ENCODE results near the gene SLC2A6. TPM values are rescaled to one million over a fixed set of nuclear protein-coding genes. Genes with fewer than 3 reads are reported as not detected.

SLC2A6 gene
- polyA plus RNA-seq, 6 donors from 2014 or later: 25.6 to 49.3 (median 31.0) TPM

DNA sequence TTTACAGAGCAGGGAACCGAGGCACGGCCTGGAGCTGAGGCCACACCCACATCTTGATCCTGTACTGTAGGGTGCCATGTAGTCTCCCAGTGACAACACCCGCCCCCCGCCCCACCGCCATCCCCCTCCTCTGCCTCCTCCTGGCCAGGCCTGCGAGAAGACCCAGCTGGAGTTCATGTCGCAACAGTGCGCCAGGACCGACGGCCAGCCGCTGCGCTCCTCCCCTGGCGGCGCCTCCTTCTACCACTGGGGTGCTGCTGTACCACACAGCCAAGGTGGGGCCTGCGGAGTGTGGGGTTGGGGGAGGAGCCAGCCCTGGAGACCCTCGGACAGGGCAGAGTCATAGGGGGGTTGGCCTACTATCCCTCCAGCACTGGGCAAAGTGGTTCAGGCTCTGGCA lies 42.2 kb downstream of the SLC2A6 start:
- DNase-seq: no peak
- peak overlapping the region in 1 of 8 donors; percentile 22 for H3K4me3 Mint-ChIP-seq
- no peaks in the 10 kb centered on the region for H3K27me3 Mint-ChIP-seq
- H3K9me3 Mint-ChIP-seq: no peaks in the 10 kb centered on the region
- H3K27ac Mint-ChIP-seq: no peak overlapping the region
- no peak for ATAC-seq (ENCODE audit: low read depth in 2 of 2)
- H3K4me1 Mint-ChIP-seq: peaks cover 25 to 32% (median 25%) of the 10 kb centered on the region in 3 donors
- no peaks in the 10 kb centered on the region for H3K36me3 Mint-ChIP-seq

DNA sequence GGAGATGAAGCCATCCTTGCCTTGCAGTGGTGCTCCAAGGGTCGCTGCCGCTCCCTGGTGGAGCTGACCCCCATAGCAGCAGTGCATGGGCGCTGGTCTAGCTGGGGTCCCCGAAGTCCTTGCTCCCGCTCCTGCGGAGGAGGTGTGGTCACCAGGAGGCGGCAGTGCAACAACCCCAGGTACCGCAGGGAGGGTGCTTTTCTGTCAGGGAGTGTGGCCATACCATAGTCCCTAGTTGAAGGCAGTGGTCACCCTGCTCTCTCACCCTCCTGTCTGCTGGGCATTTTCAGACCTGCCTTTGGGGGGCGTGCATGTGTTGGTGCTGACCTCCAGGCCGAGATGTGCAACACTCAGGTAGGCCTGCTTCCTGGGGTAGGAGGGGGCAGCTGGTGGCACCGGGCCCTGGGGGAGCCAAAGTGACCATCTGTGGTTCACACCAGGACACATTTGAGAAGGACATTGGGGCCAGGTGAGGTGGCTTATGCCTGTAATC lies 45.5 kb downstream of the SLC2A6 start:
- H3K36me3 Mint-ChIP-seq: no peaks in the 10 kb centered on the region
- DNase-seq (no peak), ATAC-seq (ENCODE audit: low read depth in 2 of 2) (no peak)
- peaks cover 9 to 13% (median 10%) of the 10 kb centered on the region in 3 donors for H3K4me1 Mint-ChIP-seq
- H3K9me3 Mint-ChIP-seq: no peaks in the 10 kb centered on the region
- H3K27me3 Mint-ChIP-seq: no peaks in the 10 kb centered on the region
- no peak overlapping the region for H3K27ac Mint-ChIP-seq
- H3K4me3 Mint-ChIP-seq: peak overlapping the region in 1 of 8 donors; percentile 15

DNA sequence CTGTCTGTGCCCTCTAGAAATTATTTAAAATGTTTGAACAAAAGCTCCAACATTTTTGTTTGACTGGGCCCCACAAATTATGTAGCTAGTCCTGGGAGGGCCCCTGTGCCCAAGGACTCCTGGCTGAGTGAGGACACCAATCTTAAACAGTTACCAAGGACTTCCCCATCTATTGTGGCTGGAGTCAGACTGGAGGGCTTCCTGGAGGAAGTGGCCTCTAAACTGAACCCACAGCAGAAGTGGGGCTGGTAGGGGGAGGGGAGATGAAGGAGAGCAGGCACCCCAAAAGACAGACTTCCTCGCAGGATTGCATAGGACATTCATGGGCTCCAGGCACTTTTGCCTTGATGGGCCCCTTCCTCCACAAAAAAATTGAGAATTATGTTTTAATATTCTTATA lies 48.7 kb downstream of the SLC2A6 start:
- DNase-seq (no peak), ATAC-seq (ENCODE audit: low read depth in 2 of 2) (peak; percentile 29 to 32)
- peaks cover 0 to 30% (median 8%) of the 10 kb centered on the region in 3 donors for H3K27me3 Mint-ChIP-seq
- no peaks in the 10 kb centered on the region for H3K9me3 Mint-ChIP-seq
- no peaks in the 10 kb centered on the region for H3K36me3 Mint-ChIP-seq
- peaks cover 5 to 17% (median 9%) of the 10 kb centered on the region in 3 donors for H3K4me1 Mint-ChIP-seq
- H3K4me3 Mint-ChIP-seq: peak overlapping the region in 6 of 8 donors; percentile 29 to 87 (median 62)
- H3K27ac Mint-ChIP-seq: peak overlapping the region in 1 of 6 donors; percentile 84

DNA sequence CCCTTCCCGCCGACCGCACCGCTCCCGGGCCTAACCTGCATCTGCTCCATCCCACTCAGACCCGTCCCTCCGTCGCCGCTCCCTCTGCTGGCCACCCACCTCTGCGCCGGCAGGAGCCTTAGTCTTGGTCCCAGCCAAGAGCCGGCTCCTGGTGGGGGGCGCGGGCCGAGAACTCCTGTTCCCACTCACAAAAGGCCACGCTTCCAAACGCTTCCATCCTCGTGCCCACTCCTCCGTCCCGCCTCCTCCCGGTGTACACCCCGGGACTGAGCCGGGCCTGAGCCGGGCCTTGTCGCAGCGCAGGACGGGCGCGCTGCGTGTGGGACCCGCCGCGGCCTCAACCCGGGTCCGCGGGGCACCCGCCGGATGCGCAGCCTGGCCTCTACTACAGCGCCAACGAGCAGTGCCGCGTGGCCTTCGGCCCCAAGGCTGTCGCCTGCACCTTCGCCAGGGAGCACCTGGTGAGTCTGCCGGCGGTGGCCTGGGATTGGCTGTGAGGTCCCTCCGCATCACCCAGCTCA lies 49.2 kb downstream of the SLC2A6 start:
- no peak for DNase-seq
- ATAC-seq (ENCODE audit: low read depth in 2 of 2): peak; percentile 70 to 77
- peak overlapping the region; percentile 32 to 87 (median 71) for H3K4me3 Mint-ChIP-seq
- peaks cover 5 to 17% (median 9%) of the 10 kb centered on the region in 3 donors for H3K4me1 Mint-ChIP-seq
- no peaks in the 10 kb centered on the region for H3K36me3 Mint-ChIP-seq
- peak overlapping the region in 1 of 6 donors; percentile 38 for H3K27ac Mint-ChIP-seq
- no peaks in the 10 kb centered on the region for H3K9me3 Mint-ChIP-seq
- H3K27me3 Mint-ChIP-seq: peaks cover 0 to 36% (median 12%) of the 10 kb centered on the region in 3 donors

DNA sequence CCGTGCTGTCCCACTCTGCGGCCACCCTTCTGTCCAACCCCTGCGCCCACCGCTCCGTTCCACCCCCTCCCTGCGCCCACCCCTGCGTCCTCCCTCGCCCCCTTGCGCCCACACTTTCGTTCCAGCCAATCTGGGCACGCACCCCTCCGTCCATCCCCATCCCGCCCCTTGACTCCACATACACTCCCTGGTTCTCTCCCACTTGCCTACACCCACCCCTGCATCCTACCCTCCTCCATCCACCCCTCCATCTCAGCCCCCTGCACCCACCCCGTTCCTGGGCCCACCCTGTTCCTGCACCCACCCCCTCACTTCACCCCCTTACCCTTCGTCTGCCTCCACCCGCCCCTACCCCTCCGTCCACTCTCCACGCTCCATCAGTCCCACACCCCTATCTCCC lies 49.7 kb downstream of the SLC2A6 start:
- ATAC-seq (ENCODE audit: low read depth in 2 of 2) (no peak), DNase-seq (no peak)
- Mint-ChIP-seq H3K4me1 (peaks cover 5 to 17% (median 9%) of the 10 kb centered on the region in 3 donors), H3K9me3 (no peaks in the 10 kb centered on the region), H3K36me3 (no peaks in the 10 kb centered on the region), H3K27me3 (peaks cover 0 to 40% (median 17%) of the 10 kb centered on the region in 3 donors), H3K4me3 (peak overlapping the region in 7 of 8 donors; percentile 32 to 87 (median 76)), H3K27ac (no peak overlapping the region)

DNA sequence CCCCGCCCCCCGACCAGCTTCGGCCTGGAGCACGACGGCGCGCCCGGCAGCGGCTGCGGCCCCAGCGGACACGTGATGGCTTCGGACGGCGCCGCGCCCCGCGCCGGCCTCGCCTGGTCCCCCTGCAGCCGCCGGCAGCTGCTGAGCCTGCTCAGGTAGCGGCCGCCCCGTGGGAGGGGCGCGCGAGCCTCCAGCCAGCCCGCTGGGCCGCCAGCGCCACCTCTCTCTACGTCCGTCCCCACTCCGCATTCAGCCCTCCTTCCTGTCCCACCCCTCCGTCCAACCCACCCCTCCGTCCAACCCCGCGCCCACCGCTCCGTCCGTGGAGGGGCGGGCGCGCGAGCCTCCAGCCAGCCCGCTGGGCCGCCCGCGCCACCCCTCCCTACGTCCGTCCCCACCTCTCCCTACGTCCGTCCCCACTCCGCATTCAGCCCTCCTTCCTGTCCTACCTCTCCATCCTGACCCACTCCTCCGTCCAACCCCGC lies 50.2 kb downstream of the SLC2A6 start:
- ATAC-seq (ENCODE audit: low read depth in 2 of 2) (peak; percentile 40 to 53), DNase-seq (no peak)
- Mint-ChIP-seq H3K27ac (no peak overlapping the region), H3K36me3 (no peaks in the 10 kb centered on the region), H3K4me1 (peaks cover 5 to 17% (median 9%) of the 10 kb centered on the region in 3 donors), H3K9me3 (no peaks in the 10 kb centered on the region), H3K27me3 (peaks cover 0 to 42% (median 17%) of the 10 kb centered on the region in 3 donors), H3K4me3 (peak overlapping the region in 5 of 8 donors; percentile 42 to 87 (median 72))

DNA sequence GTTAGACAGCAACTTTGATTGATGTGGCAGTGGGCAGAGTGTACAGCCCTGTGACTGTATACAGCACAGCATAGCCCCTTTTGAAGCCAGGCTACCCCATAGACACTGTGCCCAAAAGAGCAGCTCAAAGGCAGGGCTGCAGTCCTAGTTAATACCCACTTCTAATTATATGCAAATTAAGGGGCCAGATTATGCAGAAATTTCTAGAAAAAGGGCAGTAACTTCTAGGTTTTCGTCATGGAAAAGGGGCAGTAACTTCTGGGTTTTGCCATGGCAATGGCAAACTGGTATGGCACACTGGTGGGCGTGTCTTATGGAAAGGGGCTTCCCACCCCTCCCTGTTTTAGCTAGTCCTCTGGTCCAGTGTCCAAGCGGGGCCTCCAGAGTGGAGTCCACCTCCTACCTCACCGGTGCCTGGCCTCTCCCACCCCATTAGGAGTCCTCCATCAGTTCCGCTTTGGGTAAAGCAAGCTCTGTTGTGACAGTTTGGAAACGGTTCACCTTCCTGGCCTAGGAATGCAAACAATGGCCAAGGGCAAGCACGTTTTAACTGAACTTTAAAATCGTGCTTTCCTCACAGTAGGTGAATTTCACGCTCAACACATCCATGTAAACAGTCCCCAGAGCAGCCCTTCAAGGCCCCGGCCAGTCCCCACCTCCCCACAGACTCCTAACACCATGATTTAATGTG lies 51.1 kb downstream of the SLC2A6 start:
- ATAC-seq (ENCODE audit: low read depth in 2 of 2) (no peak), DNase-seq (no peak)
- H3K9me3 Mint-ChIP-seq: no peaks in the 10 kb centered on the region

DNA sequence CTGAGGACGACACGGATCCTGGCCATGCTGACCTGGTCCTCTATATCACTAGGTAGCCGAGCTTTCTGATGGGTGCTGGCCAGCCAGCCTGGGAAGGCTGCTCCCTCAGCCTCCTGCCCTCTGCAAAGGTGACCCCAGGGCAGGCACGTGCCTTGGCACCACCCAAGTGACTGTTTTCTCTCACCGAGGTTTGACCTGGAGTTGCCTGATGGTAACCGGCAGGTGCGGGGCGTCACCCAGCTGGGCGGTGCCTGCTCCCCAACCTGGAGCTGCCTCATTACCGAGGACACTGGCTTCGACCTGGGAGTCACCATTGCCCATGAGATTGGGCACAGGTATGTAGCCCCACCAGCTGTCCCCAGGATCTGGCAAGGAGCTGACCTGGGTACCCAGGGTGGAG lies 52.9 kb downstream of the SLC2A6 start:
- no peak for ATAC-seq (ENCODE audit: low read depth in 2 of 2)

More for the DNA sequence above, 51.1 kb downstream of the SLC2A6 start:
- Mint-ChIP-seq H3K27ac (peak overlapping the region in 1 of 6 donors; percentile 33), H3K4me3 (peak overlapping the region; percentile 64 to 82 (median 76)), H3K4me1 (peaks cover 5 to 18% (median 7%) of the 10 kb centered on the region in 3 donors), H3K27me3 (peaks cover 0 to 42% (median 17%) of the 10 kb centered on the region in 3 donors), H3K36me3 (no peaks in the 10 kb centered on the region)

DNA sequence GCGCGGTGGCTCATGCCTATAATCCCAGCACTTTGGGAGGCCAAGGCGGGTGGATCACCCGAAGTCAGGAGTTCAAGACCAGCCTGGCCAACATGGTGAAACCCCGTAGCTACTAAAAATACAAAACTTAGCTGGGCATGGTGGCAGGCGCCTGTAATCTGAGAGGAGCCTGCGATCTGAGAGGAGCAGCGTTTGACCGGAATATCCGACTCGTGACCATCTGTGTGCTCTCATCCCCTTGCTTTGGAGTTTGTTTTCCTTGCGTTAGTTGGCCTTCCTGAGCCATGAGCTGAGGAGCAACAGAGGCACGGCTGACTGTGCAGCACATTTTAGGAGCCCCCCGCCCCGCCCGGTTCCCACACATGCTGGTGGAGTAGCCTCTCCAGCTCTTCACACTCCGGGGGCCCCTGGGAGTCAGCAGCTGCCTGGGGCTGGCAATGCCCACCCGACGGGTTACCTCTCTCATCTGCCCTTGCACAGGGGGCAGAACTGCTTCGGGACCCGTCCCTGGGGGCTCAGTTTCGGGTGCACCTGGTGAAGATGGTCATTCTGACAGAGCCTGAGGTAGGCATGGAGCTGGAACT lies 53.8 kb downstream of the SLC2A6 start:
- Mint-ChIP-seq H3K27me3 (peaks cover 0 to 42% (median 17%) of the 10 kb centered on the region in 3 donors), H3K36me3 (no peaks in the 10 kb centered on the region), H3K9me3 (no peaks in the 10 kb centered on the region), H3K27ac (no peak overlapping the region), H3K4me1 (peaks cover 16 to 32% (median 24%) of the 10 kb centered on the region in 3 donors), H3K4me3 (no peak overlapping the region)
- DNase-seq (no peak), ATAC-seq (ENCODE audit: low read depth in 2 of 2) (no peak)

More for the DNA sequence above, 52.9 kb downstream of the SLC2A6 start:
- Mint-ChIP-seq H3K27me3 (peaks cover 0 to 42% (median 17%) of the 10 kb centered on the region in 3 donors), H3K4me1 (peaks cover 10 to 26% (median 17%) of the 10 kb centered on the region in 3 donors), H3K4me3 (peak overlapping the region in 1 of 8 donors; percentile 15), H3K36me3 (no peaks in the 10 kb centered on the region), H3K27ac (no peak overlapping the region), H3K9me3 (no peaks in the 10 kb centered on the region)
- no peak for DNase-seq

DNA sequence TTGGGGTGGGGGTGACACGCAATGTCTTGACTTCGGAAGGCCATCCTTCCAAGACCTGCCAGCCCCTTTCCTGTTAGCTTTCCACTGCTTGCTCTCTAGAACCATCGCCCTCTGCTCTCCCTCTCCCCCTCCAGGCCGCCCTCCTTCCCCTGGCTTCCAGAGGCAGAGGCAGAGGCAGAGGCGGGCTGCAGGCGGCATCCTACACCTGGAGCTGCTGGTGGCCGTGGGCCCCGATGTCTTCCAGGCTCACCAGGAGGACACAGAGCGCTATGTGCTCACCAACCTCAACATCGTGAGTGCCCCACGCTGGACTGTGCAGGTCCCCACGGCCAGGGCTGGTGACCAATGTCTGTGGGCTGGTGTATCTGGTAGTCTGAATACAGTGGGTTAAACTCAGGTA lies 54.7 kb downstream of the SLC2A6 start:
- peaks cover 0 to 4% (median 3%) of the 10 kb centered on the region in 7 donors for H3K9me3 Mint-ChIP-seq
- no peaks in the 10 kb centered on the region for H3K36me3 Mint-ChIP-seq
- peaks cover 21 to 33% (median 22%) of the 10 kb centered on the region in 3 donors for H3K4me1 Mint-ChIP-seq
- H3K27me3 Mint-ChIP-seq: peaks cover 0 to 42% (median 17%) of the 10 kb centered on the region in 3 donors
- no peak for ATAC-seq (ENCODE audit: low read depth in 2 of 2)
- DNase-seq: no peak
- no peak overlapping the region for H3K27ac Mint-ChIP-seq
- no peak overlapping the region for H3K4me3 Mint-ChIP-seq

DNA sequence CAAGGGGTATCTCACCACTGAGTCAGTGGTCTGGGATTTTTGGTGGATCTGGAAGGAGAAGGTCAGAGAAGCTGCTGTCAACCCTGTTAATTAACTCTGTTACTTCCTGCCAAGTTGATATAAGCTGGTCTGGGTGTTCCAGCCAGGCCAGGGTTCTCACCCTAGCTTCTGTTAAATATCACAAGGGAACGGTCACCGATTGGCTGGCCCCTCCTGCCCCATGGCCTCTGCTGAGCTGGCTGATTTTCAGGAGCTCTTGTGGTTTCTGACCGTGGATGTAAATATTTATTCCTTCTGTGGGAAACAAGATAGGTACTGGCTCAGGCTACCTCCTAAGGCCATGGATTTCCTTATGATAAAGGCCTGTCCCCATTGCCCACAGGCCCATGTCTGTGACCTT lies 55.7 kb downstream of the SLC2A6 start:
- no peak for DNase-seq
- Mint-ChIP-seq H3K4me3 (no peak overlapping the region), H3K27me3 (peaks cover 0 to 42% (median 17%) of the 10 kb centered on the region in 3 donors), H3K36me3 (no peaks in the 10 kb centered on the region), H3K4me1 (peaks cover 31 to 42% (median 31%) of the 10 kb centered on the region in 3 donors), H3K9me3 (peaks cover 0 to 6% (median 4%) of the 10 kb centered on the region in 7 donors), H3K27ac (peak overlapping the region in 2 of 6 donors; percentile 86 to 99)
- no peak for ATAC-seq (ENCODE audit: low read depth in 2 of 2)

DNA sequence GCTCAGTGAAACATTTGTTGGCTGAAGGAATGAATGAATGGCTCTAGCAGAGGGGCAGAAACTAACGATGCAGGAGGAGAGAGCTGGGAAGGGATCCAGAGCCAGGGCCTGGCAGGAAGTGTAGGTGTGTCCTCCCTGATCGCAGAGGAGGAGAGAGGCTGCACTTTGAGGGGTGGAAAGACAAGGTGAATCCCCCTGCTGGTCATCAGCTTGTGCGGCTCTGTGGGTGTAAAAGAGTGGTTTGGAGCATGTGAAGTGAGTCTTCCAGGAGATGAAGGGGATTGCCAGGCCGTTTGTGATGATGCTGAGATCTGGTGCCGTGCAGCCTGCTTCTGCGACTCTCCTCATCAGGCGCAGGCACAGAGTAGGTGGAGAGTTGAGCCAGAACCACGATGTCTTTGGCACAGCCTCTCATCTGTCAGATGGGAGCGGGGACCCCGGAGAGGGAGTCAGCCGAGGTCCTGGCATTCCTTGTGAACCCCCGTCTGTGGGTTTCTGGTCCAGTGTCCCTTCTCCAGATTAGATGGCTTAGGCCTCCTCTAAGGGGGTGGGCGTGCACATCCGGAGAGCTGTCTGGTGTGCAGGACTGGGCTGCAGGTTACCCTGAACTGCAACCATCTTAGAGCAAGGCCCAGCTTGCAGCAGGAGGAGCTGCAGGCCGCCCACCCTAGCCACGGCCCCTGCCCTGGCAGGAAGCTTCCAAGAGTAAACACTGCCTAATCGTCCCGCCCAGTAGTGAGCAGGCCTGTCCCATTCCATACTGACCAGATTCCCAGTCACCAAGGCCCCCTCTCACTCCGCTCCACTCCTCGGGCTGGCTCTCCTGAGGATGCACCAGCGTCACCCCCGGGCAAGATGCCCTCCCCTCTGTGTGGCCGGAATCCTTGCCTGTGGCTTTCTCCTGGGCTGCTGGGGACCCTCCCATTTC lies 57.0 kb downstream of the SLC2A6 start, which contains the start of gene ADAMTS13:
TSS of gene ADAMTS13 (plus strand) at position 753 of the 928 bp plus-strand sequence. CDS start at position 830, 77 bp downstream.
- Mint-ChIP-seq H3K27ac (peak within 1 kb of the TSS; percentile 2 to 99 (median 94)), H3K36me3 (no peaks in the 10 kb centered on the region), H3K4me3 (peak within 1 kb of the TSS in 3 of 8 donors; percentile 22 to 76 (median 52)), H3K4me1 (peaks cover 38 to 45% (median 41%) of the 10 kb centered on the region in 3 donors), H3K27me3 (peaks cover 0 to 29% (median 8%) of the 10 kb centered on the region in 3 donors), H3K9me3 (peaks cover 0 to 6% (median 4%) of the 10 kb centered on the region in 7 donors)
- ATAC-seq (ENCODE audit: low read depth in 2 of 2) (no peak), DNase-seq (no peak)

Measured in naive B cell (primary cell).